Suprapubic skin (tissue), 4 donors: ENCODE data around the gene NTN3.

ENCODE experiments used
- CTCF ChIP-seq, 2 donors: fragments of 200-600 bp in 1 of 2; fragments of 450-650 bp in 1 of 2; sonication (generic) in 1 of 2; IDR thresholded peaks; one replicate each; pipeline ENCODE4 v1.5.1; 2016 to 2019; ENCODE audit warnings: antibody characterized with exemption in 2 of 2, mild to moderate bottlenecking in 1 of 2, moderate library complexity in 1 of 2
- EP300 ChIP-seq: sonication (generic); formaldehyde crosslinking; IDR thresholded peaks from one replicate; pipeline ENCODE4 v1.6.1; 2017; ENCODE audit warnings: antibody characterized with exemption
- POLR2A ChIP-seq, 2 donors: fragments of 450-650 bp; IDR thresholded peaks; one replicate each; pipeline ENCODE4 v1.6.1; 2017; ENCODE audit warnings: antibody characterized with exemption in 2 of 2, mild to moderate bottlenecking in 2 of 2, moderate library complexity in 2 of 2
- POLR2AphosphoS5 ChIP-seq, 3 donors: sonication (generic); formaldehyde crosslinking; IDR thresholded peaks; one replicate each; pipeline ENCODE4 v1.6.1; 2017; ENCODE audit warnings: antibody characterized with exemption in 3 of 3

GRCh38 chr16:2455081-2455845, 15.8 kb upstream of the NTN3 start:
- TF ChIP-seq POLR2A (IDR thresholded peaks at IDR 0.05), result no peak
- TF ChIP-seq CTCF (IDR thresholded peaks at IDR 0.05), result no peak
- no peak for TF ChIP-seq POLR2AphosphoS5 (IDR thresholded peaks at IDR 0.05)
- no peak for TF ChIP-seq EP300
